Prostate gland (tissue), 2 donors: Measurements from ENCODE around the gene ELAVL1.

Experiments
- CTCF ChIP-seq, 4 experiments: fragments of 200-600 bp in 2 of 4; fragments of 450-650 bp in 2 of 4; sonication (generic) in 2 of 4; IDR thresholded peaks; 1 replicate in 3 of 4; 2 replicates in 1 of 4; pipeline ENCODE4 v1.5.1; 2016 to 2019; ENCODE audit warnings: antibody characterized with exemption in 4 of 4, mild to moderate bottlenecking in 2 of 4, moderate library complexity in 2 of 4
- POLR2A ChIP-seq: fragments of 450-650 bp; IDR thresholded peaks from one replicate; pipeline ENCODE4 v1.6.1; 2016; ENCODE audit warnings: antibody characterized with exemption, mild to moderate bottlenecking
- POLR2AphosphoS5 ChIP-seq: sonication (generic); formaldehyde crosslinking; IDR thresholded peaks from one replicate; pipeline ENCODE4 v1.6.1; 2017; ENCODE audit warnings: antibody characterized with exemption

- TF ChIP-seq CTCF (IDR thresholded peaks at IDR 0.05): no peak
- no peak for TF ChIP-seq POLR2A
- no peak for TF ChIP-seq POLR2AphosphoS5
Measured at GRCh38 chr19:7975037-7975436, 30.4 kb downstream of the ELAVL1 start.
